Spleen (tissue), 7 donors: ENCODE measurements around the gene PDE4D.

Experiments
- CTCF ChIP-seq, 11 experiments: fragments of 200-600 bp in 7 of 11; fragments of 450-650 bp in 4 of 11; sonication (generic) in 4 of 11; IDR thresholded peaks in 8 of 11; conservative IDR thresholded peaks in 3 of 11; 1 replicate in 7 of 11; 2 replicates in 4 of 11; pipeline versions ENCODE4 v1.4.0 to v1.8.0; 2016 to 2021; ENCODE audit warnings: antibody characterized with exemption in 11 of 11, inconsistent platforms in 4 of 11, mild to moderate bottlenecking in 1 of 11
- POLR2A ChIP-seq, 3 donors: fragments of 450-650 bp; IDR thresholded peaks; one replicate each; pipeline ENCODE4 v1.5.1; 2017; ENCODE audit warnings: antibody characterized with exemption in 3 of 3, mild to moderate bottlenecking in 1 of 3
- POLR2AphosphoS5 ChIP-seq, 3 donors: sonication (generic); formaldehyde crosslinking; IDR thresholded peaks; one replicate each; pipeline ENCODE4 v1.5.1; 2017; ENCODE audit warnings: antibody characterized with exemption in 3 of 3
- donor health status: DM: no; HTN: no; CAD: no; lungs with moderate emphysema.
- donor health status: DM: no; HTN: no; CAD: no.
- donor health status: DM: no; HTN: no; CAD: no.

- TF ChIP-seq CTCF (IDR thresholded peaks at IDR 0.05 in 8 of 11, conservative IDR thresholded peaks at IDR 0.05 in 3 of 11) (no peak), POLR2A (IDR thresholded peaks at IDR 0.05) (no peak), POLR2AphosphoS5 (IDR thresholded peaks at IDR 0.05) (no peak)
Measured at GRCh38 chr5:58938563-58939424, 954.7 kb downstream of the PDE4D start.
